ENCODE measurements around the gene TBX4. TPM values are rescaled to one million over a fixed set of nuclear protein-coding genes. Genes with fewer than 3 reads are reported as not detected.

TBX4 gene
- total RNA-seq, 1 experiment from 2014 or later: not detected

- H4K20me1 ChIP-seq (ENCODE audit: low read length): no peaks in the 10 kb centered on the region
- H2AFZ ChIP-seq (ENCODE audit: low read length): no peak overlapping the region
- ATAC-seq (no peak), DNase-seq (no peak)
- ChIA-PET POLR2A (ENCODE audit: unreplicated experiment) (no interaction called here), CTCF (no interaction called here)
- H3K27me3 ChIP-seq (ENCODE audit: low read length): no peaks in the 10 kb centered on the region
- no peaks in the 10 kb centered on the region for H3K79me2 ChIP-seq (ENCODE audit: low read length)
- no peaks in the 10 kb centered on the region for H3K9me2 ChIP-seq (replicated peaks; ENCODE audit: low read length)
- no peaks in the 10 kb centered on the region for H3F3A ChIP-seq (ENCODE audit: low read length, unreplicated experiment)
- H3K4me2 ChIP-seq (ENCODE audit: low read length): no peak overlapping the region
- intact Hi-C loops (cut with micrococcal nuclease): no loop called here
- no peaks in the 10 kb centered on the region for H3K9me3 ChIP-seq (ENCODE audit: low read length)
- no peak for TF ChIP-seq EZH2 (IDR thresholded peaks at IDR 0.05; ENCODE audit: low read length, unreplicated experiment)
- no peak overlapping the region for H3K27ac ChIP-seq (ENCODE audit: low read length)
- BruUV-seq (replicated peaks): no TSS peak
- H3K4me1 ChIP-seq (ENCODE audit: insufficient read depth, low read length): no peaks in the 10 kb centered on the region
- H3K9ac ChIP-seq (ENCODE audit: low read length): no peak overlapping the region
- no peaks in the 10 kb centered on the region for H3K36me3 ChIP-seq (ENCODE audit: low read depth, low read length)
- H3K4me3 ChIP-seq (ENCODE audit: low read length): no peak overlapping the region
These were observed 14.0 kb downstream of the TBX4 start for GRCh38 chr17:61466246-61466645.

GRCh38 chr17:61467416-61468262 is 15.4 kb downstream of the TBX4 start:
- ATAC-seq (peak; percentile 62), DNase-seq (peak; percentile 59)
- H3K27me3 ChIP-seq (ENCODE audit: low read length): no peaks in the 10 kb centered on the region
- no peak overlapping the region for H3K4me3 ChIP-seq (ENCODE audit: low read length)
- H3K9ac ChIP-seq (ENCODE audit: low read length): no peak overlapping the region
- H2AFZ ChIP-seq (ENCODE audit: low read length): peak overlapping the region; percentile 20; the same call in 1 of the 2 replicates
- TF ChIP-seq EZH2 (IDR thresholded peaks at IDR 0.05; ENCODE audit: low read length, unreplicated experiment): no peak
- TF ChIP-seq EZH2phosphoT487 (IDR thresholded peaks at IDR 0.05; ENCODE audit: borderline replicate concordance, low read length): no peak
- no peak for TF ChIP-seq CTCF (conservative IDR thresholded peaks at IDR 0.05; ENCODE audit: low read depth, low read length)
- H3K79me2 ChIP-seq (ENCODE audit: low read length): no peaks in the 10 kb centered on the region
- intact Hi-C loops (cut with micrococcal nuclease): no loop called here
- no TSS peak for BruUV-seq (replicated peaks)
- H3K4me1 ChIP-seq (ENCODE audit: insufficient read depth, low read length): no peaks in the 10 kb centered on the region
- no peaks in the 10 kb centered on the region for H3F3A ChIP-seq (ENCODE audit: low read length, unreplicated experiment)
- CTCF ChIA-PET: no interaction called here
- no peaks in the 10 kb centered on the region for H3K9me2 ChIP-seq (replicated peaks; ENCODE audit: low read length)
- POLR2A ChIA-PET (ENCODE audit: unreplicated experiment): interaction anchor here (0.7 kb wide), 1 partner anchor 47 kb away, joined by 3 read pairs; no protein-coding TSS in a partner anchor
- no peaks in the 10 kb centered on the region for H4K20me1 ChIP-seq (ENCODE audit: low read length)
- H3K4me2 ChIP-seq (ENCODE audit: low read length): no peak overlapping the region
- no peaks in the 10 kb centered on the region for H3K9me3 ChIP-seq (ENCODE audit: low read length)
- H3K27ac ChIP-seq (ENCODE audit: low read length): no peak overlapping the region
- H3K36me3 ChIP-seq (ENCODE audit: low read depth, low read length): no peaks in the 10 kb centered on the region

- no TSS peak for BruUV-seq (replicated peaks)
- intact Hi-C loops (cut with micrococcal nuclease): no loop called here
- TF ChIP-seq CTCF (conservative IDR thresholded peaks at IDR 0.05; ENCODE audit: low read depth, low read length) (no peak), EZH2 (IDR thresholded peaks at IDR 0.05; ENCODE audit: low read length, unreplicated experiment) (no peak), EZH2phosphoT487 (IDR thresholded peaks at IDR 0.05; ENCODE audit: borderline replicate concordance, low read length) (no peak)
- ATAC-seq (peak; percentile 23; the same call in 1 of the 2 replicates), DNase-seq (peak; percentile 21)
- Histone ChIP-seq H3K27me3 (ENCODE audit: low read length) (no peaks in the 10 kb centered on the region), H3K9ac (ENCODE audit: low read length) (no peak overlapping the region), H3F3A (ENCODE audit: low read length, unreplicated experiment) (no peaks in the 10 kb centered on the region), H3K4me3 (ENCODE audit: low read length) (no peak overlapping the region), H3K4me2 (ENCODE audit: low read length) (no peak overlapping the region), H3K9me2 (replicated peaks; ENCODE audit: low read length) (no peaks in the 10 kb centered on the region), H3K9me3 (ENCODE audit: low read length) (no peaks in the 10 kb centered on the region), H3K27ac (ENCODE audit: low read length) (no peak overlapping the region), H3K79me2 (ENCODE audit: low read length) (no peaks in the 10 kb centered on the region), H4K20me1 (ENCODE audit: low read length) (no peaks in the 10 kb centered on the region), H3K4me1 (ENCODE audit: insufficient read depth, low read length) (no peaks in the 10 kb centered on the region), H2AFZ (ENCODE audit: low read length) (no peak overlapping the region), H3K36me3 (ENCODE audit: low read depth, low read length) (no peaks in the 10 kb centered on the region)
- ChIA-PET POLR2A (ENCODE audit: unreplicated experiment) (interaction anchor here (0.7 kb wide), 1 partner anchor 47 kb away, joined by 3 read pairs; no protein-coding TSS in a partner anchor), CTCF (interaction anchor here (0.5 kb wide), 1 partner anchor 8 kb away, joined by 3 read pairs; no protein-coding TSS in a partner anchor)
These were observed 16.2 kb downstream of the TBX4 start for GRCh38 chr17:61468263-61468907.

Data from PC-3 (cell line).